ENCODE data around the gene PPIB. TPM values are rescaled to one million over a fixed set of nuclear protein-coding genes. Genes with fewer than 3 reads are reported as not detected.

Gene PPIB
- total and polyA plus RNA-seq, 9 of the 15 experiments (the other 6 are each of a cell fraction or from before 2014, with no cell fraction given) = 306 to 746 (median 439) TPM

DNA sequence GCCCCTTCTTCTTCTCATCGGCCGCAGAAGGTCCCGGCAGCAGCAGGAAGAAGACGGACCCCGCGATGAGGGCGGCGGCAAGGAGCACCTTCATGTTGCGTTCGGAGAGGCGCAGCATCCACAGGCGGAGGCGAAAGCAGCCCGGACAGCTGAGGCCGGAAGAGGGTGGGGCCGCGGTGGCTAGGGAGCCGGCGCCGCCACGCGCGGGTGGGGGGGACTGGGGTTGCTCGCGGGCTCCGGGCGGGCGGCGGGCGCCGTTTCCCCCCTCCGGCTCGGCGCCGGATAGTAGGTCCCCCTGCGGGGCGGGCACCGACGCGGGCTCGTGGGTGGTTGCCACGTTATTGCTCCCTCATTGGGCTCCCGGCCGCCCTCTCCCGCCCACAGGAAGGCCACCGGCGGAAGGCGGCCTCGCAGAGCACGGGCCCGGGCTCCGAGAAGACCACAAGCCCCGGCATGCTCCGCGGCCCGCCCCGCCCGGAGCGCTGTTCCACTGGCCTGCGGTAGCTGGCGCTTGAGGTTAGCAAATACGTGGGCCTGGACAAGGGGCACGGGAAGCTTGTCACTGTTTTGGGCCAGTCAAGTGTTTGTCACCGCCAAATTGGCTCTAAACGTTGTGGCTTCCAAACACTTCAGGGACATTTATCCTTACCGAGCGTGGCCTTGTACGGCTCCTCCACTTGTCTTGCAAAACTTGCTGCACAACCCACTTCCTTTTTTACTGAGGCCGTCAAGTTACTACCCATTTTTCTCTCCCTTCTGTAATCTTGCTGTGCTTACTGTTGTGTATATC is at the start of gene PPIB (continued):
- TF ChIP-seq, protein P1, sequence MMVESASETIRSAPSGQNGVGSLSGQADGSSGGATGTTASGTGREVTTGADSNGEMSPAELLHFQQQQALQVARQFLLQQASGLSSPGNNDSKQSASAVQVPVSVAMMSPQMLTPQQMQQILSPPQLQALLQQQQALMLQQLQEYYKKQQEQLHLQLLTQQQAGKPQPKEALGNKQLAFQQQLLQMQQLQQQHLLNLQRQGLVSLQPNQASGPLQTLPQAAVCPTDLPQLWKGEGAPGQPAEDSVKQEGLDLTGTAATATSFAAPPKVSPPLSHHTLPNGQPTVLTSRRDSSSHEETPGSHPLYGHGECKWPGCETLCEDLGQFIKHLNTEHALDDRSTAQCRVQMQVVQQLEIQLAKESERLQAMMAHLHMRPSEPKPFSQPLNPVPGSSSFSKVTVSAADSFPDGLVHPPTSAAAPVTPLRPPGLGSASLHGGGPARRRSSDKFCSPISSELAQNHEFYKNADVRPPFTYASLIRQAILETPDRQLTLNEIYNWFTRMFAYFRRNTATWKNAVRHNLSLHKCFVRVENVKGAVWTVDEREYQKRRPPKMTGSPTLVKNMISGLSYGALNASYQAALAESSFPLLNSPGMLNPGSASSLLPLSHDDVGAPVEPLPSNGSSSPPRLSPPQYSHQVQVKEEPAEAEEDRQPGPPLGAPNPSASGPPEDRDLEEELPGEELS (CRISPR knock-in tag; IDR thresholded peaks at IDR 0.05; ENCODE audit: borderline replicate concordance) = no peak
- peak in 2 of 3 experiments; percentile 42 to 45 for TF ChIP-seq YY1 (IDR thresholded peaks at IDR 0.05; ENCODE audit: borderline replicate concordance in 1 of 3, control insufficient read depth in 1 of 3, extremely low read depth in 1 of 3, insufficient read depth in 3 of 3, insufficient read length in 1 of 3, insufficient replicate concordance in 2 of 3, low read depth in 1 of 3, low read length in 2 of 3)
- TF ChIP-seq TAF7 (tag; IDR thresholded peaks at IDR 0.05) = peak; percentile 74
- no peak for TF ChIP-seq ZC3H11A (IDR thresholded peaks at IDR 0.05; ENCODE audit: low read depth, low read length)
- TF ChIP-seq NFIC (IDR thresholded peaks at IDR 0.05) = peak; percentile 48
- peak; percentile 52; the same call in 1 of the 2 replicates for TF ChIP-seq NR2C1 (IDR thresholded peaks at IDR 0.05)
- TF ChIP-seq NR2C1 (tag; IDR thresholded peaks at IDR 0.05) = peak; percentile 72
- TF ChIP-seq SAP30 (IDR thresholded peaks at IDR 0.05; ENCODE audit: borderline replicate concordance, insufficient read depth, low read depth, low read length, poor library complexity, severe bottlenecking) = peak; percentile 86
- peak; percentile 52; the same call in 1 of the 2 replicates for TF ChIP-seq NCOA1 (IDR thresholded peaks at IDR 0.05; ENCODE audit: low read depth)
- TF ChIP-seq ZNF766 (CRISPR knock-in tag; conservative IDR thresholded peaks at IDR 0.05) = no peak; the same call in 1 of the 2 replicates
- peak; percentile 92 to 95 for TF ChIP-seq MNT (conservative IDR thresholded peaks at IDR 0.05)
- TF ChIP-seq PCBP1 (IDR thresholded peaks at IDR 0.05; ENCODE audit: low read depth, low read length, poor library complexity, severe bottlenecking) = peak; percentile 91
- TF ChIP-seq, protein P2, sequence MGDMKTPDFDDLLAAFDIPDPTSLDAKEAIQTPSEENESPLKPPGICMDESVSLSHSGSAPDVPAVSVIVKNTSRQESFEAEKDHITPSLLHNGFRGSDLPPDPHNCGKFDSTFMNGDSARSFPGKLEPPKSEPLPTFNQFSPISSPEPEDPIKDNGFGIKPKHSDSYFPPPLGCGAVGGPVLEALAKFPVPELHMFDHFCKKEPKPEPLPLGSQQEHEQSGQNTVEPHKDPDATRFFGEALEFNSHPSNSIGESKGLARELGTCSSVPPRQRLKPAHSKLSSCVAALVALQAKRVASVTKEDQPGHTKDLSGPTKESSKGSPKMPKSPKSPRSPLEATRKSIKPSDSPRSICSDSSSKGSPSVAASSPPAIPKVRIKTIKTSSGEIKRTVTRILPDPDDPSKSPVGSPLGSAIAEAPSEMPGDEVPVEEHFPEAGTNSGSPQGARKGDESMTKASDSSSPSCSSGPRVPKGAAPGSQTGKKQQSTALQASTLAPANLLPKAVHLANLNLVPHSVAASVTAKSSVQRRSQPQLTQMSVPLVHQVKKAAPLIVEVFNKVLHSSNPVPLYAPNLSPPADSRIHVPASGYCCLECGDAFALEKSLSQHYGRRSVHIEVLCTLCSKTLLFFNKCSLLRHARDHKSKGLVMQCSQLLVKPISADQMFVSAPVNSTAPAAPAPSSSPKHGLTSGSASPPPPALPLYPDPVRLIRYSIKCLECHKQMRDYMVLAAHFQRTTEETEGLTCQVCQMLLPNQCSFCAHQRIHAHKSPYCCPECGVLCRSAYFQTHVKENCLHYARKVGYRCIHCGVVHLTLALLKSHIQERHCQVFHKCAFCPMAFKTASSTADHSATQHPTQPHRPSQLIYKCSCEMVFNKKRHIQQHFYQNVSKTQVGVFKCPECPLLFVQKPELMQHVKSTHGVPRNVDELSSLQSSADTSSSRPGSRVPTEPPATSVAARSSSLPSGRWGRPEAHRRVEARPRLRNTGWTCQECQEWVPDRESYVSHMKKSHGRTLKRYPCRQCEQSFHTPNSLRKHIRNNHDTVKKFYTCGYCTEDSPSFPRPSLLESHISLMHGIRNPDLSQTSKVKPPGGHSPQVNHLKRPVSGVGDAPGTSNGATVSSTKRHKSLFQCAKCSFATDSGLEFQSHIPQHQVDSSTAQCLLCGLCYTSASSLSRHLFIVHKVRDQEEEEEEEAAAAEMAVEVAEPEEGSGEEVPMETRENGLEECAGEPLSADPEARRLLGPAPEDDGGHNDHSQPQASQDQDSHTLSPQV (IDR thresholded peaks at IDR 0.05) = peak; percentile 86
- peak; percentile 92 for TF ChIP-seq LCOR (CRISPR knock-in tag; IDR thresholded peaks at IDR 0.05)
- TF ChIP-seq GATA2 (CRISPR knock-in tag; IDR thresholded peaks at IDR 0.05) = no peak
- peak; percentile 91 for TF ChIP-seq RBBP5 (IDR thresholded peaks at IDR 0.05; ENCODE audit: borderline replicate concordance, insufficient read depth, low read length, poor library complexity, severe bottlenecking)
- TF ChIP-seq ZNF197 (CRISPR knock-in tag; IDR thresholded peaks at IDR 0.05; ENCODE audit: low read depth) = peak; percentile 53; the same call in 1 of the 2 replicates

All from K562 (cell line).